Left lobe of liver (tissue), 2 donors: ENCODE data around the gene CTBP2. TPM values are rescaled to one million over a fixed set of nuclear protein-coding genes. Genes with fewer than 3 reads are reported as not detected.

Source experiments
- ATAC-seq: fragments of 200-7000 bp; cut with Tn5 transposase; one replicate; pipeline ENCODE4 v1.9.1; 2020; ENCODE audit warnings: mild to moderate bottlenecking, moderate library complexity
- DNase-seq: peaks from one replicate; pipeline ENCODE4 v3.0.0-alpha.2; 2020; ENCODE audit warnings: low spot score
- total RNA-seq: library from RNA; stranded (reverse); gene quantifications from one replicate; pipeline ENCODE4 v1.2.1, GENCODE V29; 2021
- donor health status: DM: no; HTN: no; CAD: no; lungs with moderate emphysema.
- donor health status: DM: no; HTN: yes; CAD: no.

The CTBP2 gene
- total RNA-seq, 1 donor from 2014 or later, result 5.8 TPM

DNA sequence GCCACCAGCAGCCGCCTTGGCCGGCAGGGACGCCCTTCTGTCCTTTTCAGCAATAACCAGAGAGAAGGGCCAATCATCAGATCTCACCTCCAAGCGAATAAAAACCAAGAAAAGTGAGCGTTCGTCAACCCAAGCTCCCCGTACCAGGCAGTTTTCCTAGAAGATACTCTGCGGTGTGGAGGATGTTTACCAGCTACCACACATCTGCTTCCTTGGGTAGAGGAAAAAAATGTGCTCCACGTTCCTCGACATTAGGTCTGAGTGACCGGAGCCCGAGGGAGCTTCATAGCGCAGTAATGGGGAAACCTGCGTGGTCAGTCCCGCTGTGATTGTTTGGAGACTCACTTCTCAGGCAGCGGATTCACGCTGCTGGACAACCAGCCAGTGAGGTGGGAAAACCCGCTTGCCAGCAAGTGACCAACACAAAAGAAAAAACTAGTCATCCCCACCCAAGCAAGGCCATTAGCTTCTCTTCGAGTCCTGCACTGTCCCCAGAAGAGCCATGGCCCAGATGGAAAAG is 145.5 kb downstream of the CTBP2 start:
- DNase-seq, result no peak
- no peak for ATAC-seq

GRCh38 chr10:125014086-125014830 is 146.1 kb downstream of the CTBP2 start:
- DNase-seq, result no peak
- ATAC-seq, result peak; percentile 20

DNA sequence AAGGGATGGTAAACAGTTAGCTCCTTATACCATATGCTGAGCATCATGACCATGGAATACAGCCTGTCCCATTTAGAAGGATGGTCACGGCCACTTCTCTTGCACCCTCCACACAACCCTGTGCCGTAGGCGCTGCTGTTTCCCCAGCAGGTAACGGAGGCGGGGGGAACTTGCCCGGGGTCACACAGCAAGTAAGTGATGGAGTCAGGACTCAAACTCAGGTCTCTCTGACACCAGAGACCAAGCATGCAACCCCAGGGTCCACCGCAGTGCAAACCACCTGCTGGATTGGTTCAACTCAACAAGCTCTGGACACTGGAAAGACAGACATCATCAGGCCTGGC is 146.9 kb downstream of the CTBP2 start:
- DNase-seq (no peak), ATAC-seq (no peak)

- DNase-seq (no peak), ATAC-seq (no peak)
Observed at GRCh38 chr10:125012851-125013528, 147.4 kb downstream of the CTBP2 start.

DNA sequence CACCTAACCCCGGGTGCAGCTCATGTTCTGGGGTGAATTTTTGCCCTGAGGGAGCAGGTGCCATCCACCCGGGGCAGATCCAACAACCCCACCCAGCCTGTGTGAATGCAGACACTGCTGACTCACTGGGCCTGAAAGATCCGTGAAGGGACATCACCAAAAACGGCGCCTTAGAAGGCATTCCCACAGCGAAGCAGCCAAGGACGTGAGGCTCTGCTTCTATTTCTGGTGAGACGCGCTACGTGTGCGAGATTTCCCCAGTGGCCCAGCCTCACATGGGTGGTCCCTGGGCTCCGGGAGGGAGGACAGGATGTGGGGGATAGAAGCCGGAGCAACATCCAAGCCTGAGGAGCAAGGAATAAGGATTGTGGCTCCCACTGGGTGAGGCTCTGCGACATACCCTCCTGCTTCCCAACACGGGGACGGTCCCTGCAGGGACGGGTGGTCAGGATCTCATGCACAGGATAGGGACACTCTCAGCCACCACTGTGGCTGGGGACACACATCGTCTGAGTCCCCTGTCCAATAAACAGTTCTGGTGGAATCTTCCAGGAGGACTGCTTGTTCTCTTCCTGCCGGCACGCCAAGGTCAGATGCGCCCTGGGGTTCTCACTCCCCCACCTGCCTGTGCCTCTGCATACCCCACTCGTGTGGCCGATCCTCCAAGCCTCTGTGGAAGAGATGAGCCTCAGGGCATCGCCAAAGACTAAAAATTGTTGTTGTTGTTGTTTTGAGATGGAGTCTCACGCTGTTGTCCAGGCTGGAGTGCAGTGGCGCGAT is 148.2 kb downstream of the CTBP2 start:
- DNase-seq, result no peak
- ATAC-seq, result no peak

DNA sequence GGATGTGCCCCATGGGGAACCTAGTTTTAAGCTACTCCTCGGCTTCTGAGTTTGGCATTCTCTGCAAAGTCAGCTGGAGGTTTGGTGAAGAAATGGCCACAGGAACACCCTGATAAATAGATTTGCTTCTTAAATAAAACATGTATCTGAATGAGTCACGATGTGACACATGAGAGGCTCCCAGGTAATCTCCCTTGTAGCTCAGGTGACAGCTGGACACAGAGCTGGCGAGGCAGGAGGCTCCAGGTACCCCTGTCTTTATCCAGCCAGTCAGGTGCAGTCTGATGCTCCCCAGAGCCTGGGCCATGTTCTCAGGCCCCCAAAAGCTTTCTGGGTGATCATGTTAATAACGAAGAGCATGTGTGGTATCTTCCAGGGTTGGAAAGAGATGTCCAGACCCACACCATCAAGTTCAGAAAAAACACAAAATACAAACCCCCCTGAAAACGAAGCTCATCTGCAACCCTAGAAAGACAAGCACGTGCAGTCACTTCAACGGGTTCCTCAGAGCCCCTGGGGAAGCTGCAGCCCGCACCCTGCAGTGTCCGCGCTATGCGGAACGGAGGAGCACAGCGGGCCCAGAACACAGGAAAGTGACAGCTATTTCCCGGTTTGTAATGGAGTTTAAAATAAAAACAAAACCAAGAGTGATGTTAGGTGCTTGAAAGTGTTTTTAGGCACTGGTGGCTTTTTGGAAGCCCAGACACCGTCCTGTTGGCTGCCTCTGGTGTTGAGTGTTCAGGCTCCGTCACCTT is 149.0 kb downstream of the CTBP2 start:
- ATAC-seq, result no peak
- no peak for DNase-seq

GRCh38 chr10:125010362-125010761 is 150.0 kb downstream of the CTBP2 start:
- ATAC-seq (no peak), DNase-seq (no peak)

- ATAC-seq (no peak), DNase-seq (no peak)
Observed at GRCh38 chr10:125009661-125010161, 150.7 kb downstream of the CTBP2 start.

DNA sequence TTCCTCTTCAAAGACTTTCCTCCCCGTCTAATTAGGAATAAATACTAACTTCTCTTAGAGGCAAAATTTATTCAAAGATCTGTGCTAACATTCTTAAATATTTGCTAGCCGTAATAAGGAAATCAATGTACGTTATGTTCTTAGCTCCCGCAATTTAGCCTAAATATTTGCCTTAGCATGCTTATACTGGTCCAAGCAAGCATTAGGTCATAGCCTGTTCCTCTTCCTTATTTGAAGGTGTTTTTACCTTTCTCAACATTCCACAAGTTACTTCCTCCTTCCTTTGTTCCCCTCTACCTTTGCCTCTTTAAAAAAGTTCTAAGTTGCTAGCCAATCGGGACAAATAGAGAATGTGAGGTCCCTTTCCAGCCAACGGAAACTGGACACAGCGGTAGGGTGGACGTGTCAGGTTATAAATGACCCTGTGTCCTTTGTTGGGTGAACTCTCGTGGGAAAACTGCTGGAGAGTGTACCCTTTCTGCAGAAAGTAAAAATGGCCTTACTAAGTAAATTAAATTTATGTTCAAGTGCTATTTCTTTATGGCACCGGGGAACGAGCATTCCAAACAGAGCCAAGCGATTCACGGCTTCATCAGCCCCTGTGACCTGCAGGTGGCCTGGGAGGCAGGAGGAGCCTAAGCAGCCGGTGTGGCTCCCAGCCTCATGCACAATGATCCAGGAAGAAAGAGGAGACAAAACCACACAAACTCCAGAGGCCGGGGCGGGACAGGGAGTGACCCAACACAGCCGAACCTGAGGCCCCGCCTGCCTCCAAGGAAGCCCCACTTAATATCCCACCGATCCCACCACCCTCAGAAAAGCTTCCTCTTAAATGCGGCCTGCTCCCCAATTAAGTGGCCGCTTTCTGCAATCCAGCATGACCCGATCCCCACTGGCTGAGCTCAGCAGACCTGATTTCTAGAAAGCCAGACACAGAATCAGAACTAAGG is 151.4 kb downstream of the CTBP2 start:
- no peak for ATAC-seq
- no peak for DNase-seq

DNA sequence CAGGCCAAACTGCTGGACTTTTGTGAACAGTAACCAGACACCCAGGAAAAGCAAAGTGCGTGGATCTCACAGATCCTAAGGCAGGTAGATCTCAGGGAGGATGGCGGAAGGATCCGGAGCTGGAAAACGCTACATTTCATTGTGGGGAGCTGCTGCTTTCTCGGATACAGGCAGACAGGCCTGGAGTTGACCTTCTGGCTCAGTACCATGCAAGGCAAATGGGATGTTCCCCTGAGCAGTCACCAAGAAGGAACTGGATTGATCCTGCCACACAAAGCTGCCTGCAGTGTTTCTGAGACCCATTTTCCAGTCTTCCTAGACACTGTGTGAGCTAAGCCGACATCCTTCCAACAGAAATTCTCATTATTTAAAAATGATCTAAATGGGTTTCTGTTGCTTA is 152.9 kb downstream of the CTBP2 start:
- DNase-seq (no peak), ATAC-seq (no peak)

DNA sequence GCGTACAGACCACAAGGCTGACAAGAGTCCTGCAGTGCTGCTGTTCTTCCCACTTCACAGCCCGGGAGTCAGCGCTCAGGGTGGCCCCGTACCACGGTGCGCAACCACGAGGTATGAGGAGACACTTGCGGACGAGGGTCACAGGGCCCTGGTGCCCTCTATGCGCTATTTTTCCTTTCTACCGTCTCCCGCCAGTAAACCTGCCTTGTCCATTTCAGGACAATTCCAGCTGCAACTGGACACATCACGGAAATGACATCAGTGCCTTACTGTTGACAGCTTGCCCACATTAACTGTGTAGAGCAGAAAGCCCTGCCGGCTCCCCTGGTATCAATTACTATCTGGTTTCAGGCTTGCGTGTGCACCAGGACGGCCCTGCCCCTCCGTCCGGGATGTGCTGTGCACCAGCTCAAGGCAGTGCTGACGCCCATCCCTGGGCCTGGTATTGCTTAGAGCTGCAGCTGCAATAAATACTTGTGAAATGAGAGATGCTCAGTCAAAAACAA is 153.4 kb downstream of the CTBP2 start:
- DNase-seq (no peak), ATAC-seq (no peak)

- DNase-seq (no peak), ATAC-seq (no peak)
Observed at GRCh38 chr10:125006188-125006680, 154.1 kb downstream of the CTBP2 start.

DNA sequence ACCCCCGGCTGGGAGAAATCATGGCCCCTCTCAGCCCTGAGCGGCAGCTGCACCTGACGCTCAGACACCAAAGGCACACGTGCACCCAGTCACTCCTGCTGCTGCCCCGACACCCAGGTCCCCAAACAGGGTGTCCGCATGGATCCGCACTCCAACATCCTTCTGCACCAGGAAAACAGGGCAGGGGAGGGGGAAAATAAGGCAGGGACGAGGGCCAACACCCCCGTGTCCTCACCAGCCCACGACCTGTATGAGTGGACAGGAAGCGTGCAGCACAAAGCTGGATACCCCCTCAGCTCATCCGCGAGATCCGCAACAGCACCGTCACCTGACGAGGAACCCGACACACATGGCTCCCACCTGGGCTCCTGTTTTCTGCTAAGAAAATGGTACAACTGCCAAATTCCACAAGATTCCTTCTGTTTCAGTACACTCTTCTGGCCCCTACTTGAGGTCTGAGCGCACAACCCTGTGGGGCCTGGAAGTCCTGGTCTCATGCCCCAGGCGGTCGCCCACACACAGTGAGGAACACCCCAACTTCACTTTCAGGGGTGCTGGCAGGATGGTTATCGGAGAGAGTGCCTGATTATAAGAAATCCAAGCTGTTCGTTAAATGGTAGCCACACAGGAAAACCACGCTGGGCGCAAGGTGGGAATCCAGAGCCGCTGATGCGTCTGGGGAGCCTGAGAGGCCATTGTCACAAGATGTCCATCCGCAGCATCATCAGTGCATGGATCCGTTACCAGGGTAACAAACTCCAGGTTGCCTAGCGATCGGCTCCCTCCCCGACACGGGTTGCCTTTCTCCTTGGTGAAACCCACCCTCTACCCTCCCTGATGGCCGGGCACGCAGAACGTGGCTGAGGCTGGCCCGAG is 154.8 kb downstream of the CTBP2 start:
- no peak for DNase-seq
- ATAC-seq, result no peak

GRCh38 chr10:125004571-125005311 is 155.6 kb downstream of the CTBP2 start:
- DNase-seq (no peak), ATAC-seq (no peak)

GRCh38 chr10:125003901-125004467 is 156.4 kb downstream of the CTBP2 start:
- ATAC-seq (no peak), DNase-seq (no peak)

GRCh38 chr10:125003146-125003900 is 157.0 kb downstream of the CTBP2 start:
- DNase-seq, result no peak
- no peak for ATAC-seq
